AG04449 (cell line): ENCODE results near the gene GMDS.

Experiments used
- CTCF ChIA-PET: fragments of 350-600 bp; formaldehyde crosslinking; extraction: SDS; loops from one replicate; lab custom pipeline; 2021; ENCODE audit warnings: antibody characterized with exemption; lab: Yijun Ruan, JAX
- POLR2A ChIA-PET: fragments of 400-600, 350-600 bp; formaldehyde crosslinking; extraction: SDS; loops from one replicate; lab custom pipeline; 2020; ENCODE audit warnings: antibody characterized with exemption, inconsistent platforms; lab: Yijun Ruan, JAX
- DNase-seq: peaks from one replicate; pipeline ENCODE4 v3.0.0-alpha.2; 2010; ENCODE audit warnings: low read depth, low spot score
- H3K4me3 ChIP-seq: 2 replicates; pipeline ENCODE4 v1.5.1; 2011; ENCODE audit warnings: low read depth, mild to moderate bottlenecking, control low read depth, low read length
- CTCF ChIP-seq: IDR thresholded peaks from one replicate; pipeline ENCODE4 v1.5.1; 2011; ENCODE audit warnings: mild to moderate bottlenecking, moderate library complexity, low read length, control low read depth, inconsistent platforms; ENCODE audit not compliant: insufficient read depth; ENCODE audit errors: missing control alignments

Gene GMDS

DNA sequence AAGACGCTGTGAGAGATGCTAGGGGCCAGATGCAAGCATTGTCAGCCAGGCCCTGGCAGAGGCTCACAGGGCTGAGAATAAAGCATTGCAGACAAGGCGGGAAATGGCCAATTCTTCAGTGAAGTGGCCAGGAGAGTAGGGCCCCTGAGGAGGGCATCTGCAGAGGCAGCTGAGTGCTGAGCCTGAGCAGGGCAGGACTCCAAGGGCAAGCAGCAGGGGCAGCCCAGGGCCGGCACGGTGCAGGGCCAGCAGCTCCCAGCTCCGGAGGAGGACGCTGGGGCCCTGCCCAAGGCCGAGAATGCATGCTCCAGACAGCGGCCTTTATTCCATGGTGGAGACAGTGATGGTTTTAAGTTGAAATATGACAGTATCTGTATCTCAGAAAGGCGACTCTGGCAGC is 330.2 kb downstream of the GMDS start:
- DNase-seq: no peak
- ChIA-PET CTCF (no interaction called here), POLR2A (no interaction called here)
- TF ChIP-seq CTCF: no peak
- no peak overlapping the region for H3K4me3 ChIP-seq

GRCh38 chr6:1913577-1913976 is 331.8 kb downstream of the GMDS start:
- TF ChIP-seq CTCF: no peak
- ChIA-PET CTCF (no interaction called here), POLR2A (no interaction called here)
- no peak overlapping the region for H3K4me3 ChIP-seq
- DNase-seq: no peak

- no peak for TF ChIP-seq CTCF
- ChIA-PET POLR2A (no interaction called here), CTCF (no interaction called here)
- no peak for DNase-seq
- H3K4me3 ChIP-seq: no peak overlapping the region
Measured at GRCh38 chr6:1912731-1913130, 332.7 kb downstream of the GMDS start.

DNA sequence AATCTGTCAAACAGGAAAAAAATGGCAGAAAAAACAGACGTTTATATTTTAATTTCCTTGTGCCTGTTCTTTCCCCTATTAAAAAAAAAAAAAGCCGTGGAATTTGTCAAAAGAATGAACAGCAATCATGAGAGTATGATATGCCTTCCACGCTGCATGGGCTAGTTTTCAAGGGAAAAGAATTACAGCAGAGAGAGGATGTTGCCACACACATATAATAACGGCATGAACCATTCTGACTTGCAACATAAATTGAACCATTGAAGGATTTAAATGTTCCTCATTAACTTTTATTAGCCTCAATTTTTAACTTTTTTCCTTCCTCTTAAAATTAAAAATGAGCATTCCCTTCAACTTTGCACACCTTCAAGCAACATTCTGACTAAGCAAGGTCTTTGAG is 333.9 kb downstream of the GMDS start:
- H3K4me3 ChIP-seq: no peak overlapping the region
- CTCF ChIA-PET: interaction anchor here (0.8 kb wide), 1 partner anchor 15 kb away, joined by 3 read pairs; no protein-coding TSS in a partner anchor
- POLR2A ChIA-PET: no interaction called here
- no peak for DNase-seq
- no peak for TF ChIP-seq CTCF

DNA sequence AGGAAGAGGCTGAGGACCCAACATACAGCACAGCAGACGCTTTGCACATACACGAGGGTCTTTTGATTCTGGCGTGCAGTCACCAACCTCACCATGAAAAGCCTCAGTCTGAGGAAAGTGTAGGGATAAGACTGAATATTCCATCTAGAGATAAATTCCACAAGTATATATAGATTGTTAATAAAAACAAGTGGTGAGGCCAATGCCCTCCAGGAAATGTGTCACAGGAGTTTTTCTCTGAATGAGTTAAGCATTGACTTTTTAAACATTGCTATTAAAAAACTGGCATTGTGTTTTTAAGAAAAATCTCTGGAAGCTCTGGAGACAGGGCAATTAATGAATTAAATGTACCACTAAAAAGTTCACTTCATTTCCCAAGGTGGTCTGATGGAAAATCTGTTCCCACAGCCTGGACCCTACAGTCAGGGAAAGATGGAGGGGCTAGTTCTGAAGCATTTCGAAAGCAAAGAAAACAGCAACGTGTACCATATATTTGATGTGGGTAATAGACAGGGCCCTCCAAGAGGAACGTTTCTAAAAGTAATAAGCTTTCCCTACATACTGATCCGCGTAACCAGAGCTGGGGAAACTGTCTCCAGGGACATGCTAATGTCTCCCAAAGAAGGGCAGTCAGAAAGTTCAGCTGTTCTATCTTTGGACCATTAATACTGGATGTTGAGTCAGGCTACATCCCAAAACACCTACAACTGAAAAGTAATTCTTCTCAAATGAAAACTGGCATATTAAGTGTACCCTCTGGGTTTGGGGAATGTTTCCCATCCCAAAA is 334.6 kb downstream of the GMDS start:
- CTCF ChIA-PET: no interaction called here
- DNase-seq: no peak
- no peak overlapping the region for H3K4me3 ChIP-seq
- POLR2A ChIA-PET: no interaction called here
- TF ChIP-seq CTCF: no peak

- no peak overlapping the region for H3K4me3 ChIP-seq
- no peak for TF ChIP-seq CTCF
- no peak for DNase-seq
- ChIA-PET POLR2A (no interaction called here), CTCF (interaction anchor here (1.3 kb wide), 1 partner anchor 15 kb away, joined by 3 read pairs; no protein-coding TSS in a partner anchor)
Measured at GRCh38 chr6:1908784-1909183, 336.6 kb downstream of the GMDS start.
